Measurements from ENCODE around the gene PTPRR. TPM values are rescaled to one million over a fixed set of nuclear protein-coding genes. Genes with fewer than 3 reads are reported as not detected.

PTPRR gene
- total RNA-seq, 1 experiment from 2014 or later, result 0.46 TPM

GRCh38 chr12:70927356-70927755 lies 6.8 kb upstream of the PTPRR start (continued):
- TF ChIP-seq ARID4B (CRISPR knock-in tag; IDR thresholded peaks at IDR 0.05; ENCODE audit: borderline replicate concordance) (no peak), NFYB (CRISPR knock-in tag; conservative IDR thresholded peaks at IDR 0.05; ENCODE audit: low read depth) (no peak), ATF2 (CRISPR knock-in tag; IDR thresholded peaks at IDR 0.05; ENCODE audit: borderline replicate concordance, low read depth) (no peak), FOXJ3 (CRISPR knock-in tag; IDR thresholded peaks at IDR 0.05; ENCODE audit: borderline replicate concordance) (no peak), TCF7 (CRISPR knock-in tag; IDR thresholded peaks at IDR 0.05; ENCODE audit: low read depth) (no peak), NFE2L1 (CRISPR knock-in tag; IDR thresholded peaks at IDR 0.05) (no peak), ZNF263 (CRISPR knock-in tag; IDR thresholded peaks at IDR 0.05; ENCODE audit: low read depth) (no peak), FOXP1 (CRISPR knock-in tag; IDR thresholded peaks at IDR 0.05; ENCODE audit: borderline replicate concordance) (no peak), EMX1 (CRISPR knock-in tag; IDR thresholded peaks at IDR 0.05) (no peak), CREB1 (CRISPR knock-in tag; IDR thresholded peaks at IDR 0.05) (no peak)

DNA sequence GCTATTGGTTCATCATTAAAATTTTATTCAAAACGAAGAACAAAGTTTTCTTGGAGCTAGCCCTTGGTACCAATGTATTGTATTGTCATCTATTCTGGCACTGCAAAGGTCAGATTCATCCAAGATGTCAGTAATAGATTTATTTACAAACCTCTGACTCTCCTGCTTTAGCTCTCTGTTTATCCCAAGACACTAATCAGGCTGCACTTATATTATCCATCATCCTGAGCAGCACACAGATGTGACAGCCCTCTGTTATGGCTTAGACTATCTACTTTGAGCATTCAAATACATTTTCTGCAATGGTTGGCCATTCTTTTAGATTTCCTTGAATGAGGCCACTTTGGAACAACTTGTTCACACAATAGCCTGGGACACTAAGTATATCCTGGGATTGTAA lies 5.0 kb upstream of the PTPRR start:
- DNase-seq (ENCODE audit: low spot score), result no peak
- TF ChIP-seq HMGXB4 (CRISPR knock-in tag; IDR thresholded peaks at IDR 0.05) (no peak), SMAD3 (CRISPR knock-in tag; IDR thresholded peaks at IDR 0.05; ENCODE audit: borderline replicate concordance) (no peak), TP53 (CRISPR knock-in tag; IDR thresholded peaks at IDR 0.05) (no peak), ZNF263 (CRISPR knock-in tag; IDR thresholded peaks at IDR 0.05; ENCODE audit: low read depth) (no peak), MYBL2 (CRISPR knock-in tag; IDR thresholded peaks at IDR 0.05) (no peak), ZBTB21 (CRISPR knock-in tag; IDR thresholded peaks at IDR 0.05; ENCODE audit: borderline replicate concordance) (no peak), MAX (CRISPR knock-in tag; IDR thresholded peaks at IDR 0.05) (no peak)
- TF ChIP-seq, protein P1, sequence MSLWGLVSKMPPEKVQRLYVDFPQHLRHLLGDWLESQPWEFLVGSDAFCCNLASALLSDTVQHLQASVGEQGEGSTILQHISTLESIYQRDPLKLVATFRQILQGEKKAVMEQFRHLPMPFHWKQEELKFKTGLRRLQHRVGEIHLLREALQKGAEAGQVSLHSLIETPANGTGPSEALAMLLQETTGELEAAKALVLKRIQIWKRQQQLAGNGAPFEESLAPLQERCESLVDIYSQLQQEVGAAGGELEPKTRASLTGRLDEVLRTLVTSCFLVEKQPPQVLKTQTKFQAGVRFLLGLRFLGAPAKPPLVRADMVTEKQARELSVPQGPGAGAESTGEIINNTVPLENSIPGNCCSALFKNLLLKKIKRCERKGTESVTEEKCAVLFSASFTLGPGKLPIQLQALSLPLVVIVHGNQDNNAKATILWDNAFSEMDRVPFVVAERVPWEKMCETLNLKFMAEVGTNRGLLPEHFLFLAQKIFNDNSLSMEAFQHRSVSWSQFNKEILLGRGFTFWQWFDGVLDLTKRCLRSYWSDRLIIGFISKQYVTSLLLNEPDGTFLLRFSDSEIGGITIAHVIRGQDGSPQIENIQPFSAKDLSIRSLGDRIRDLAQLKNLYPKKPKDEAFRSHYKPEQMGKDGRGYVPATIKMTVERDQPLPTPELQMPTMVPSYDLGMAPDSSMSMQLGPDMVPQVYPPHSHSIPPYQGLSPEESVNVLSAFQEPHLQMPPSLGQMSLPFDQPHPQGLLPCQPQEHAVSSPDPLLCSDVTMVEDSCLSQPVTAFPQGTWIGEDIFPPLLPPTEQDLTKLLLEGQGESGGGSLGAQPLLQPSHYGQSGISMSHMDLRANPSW (CRISPR knock-in tag; conservative IDR thresholded peaks at IDR 0.05; ENCODE audit: low read depth), result no peak
- TF ChIP-seq, protein P2, sequence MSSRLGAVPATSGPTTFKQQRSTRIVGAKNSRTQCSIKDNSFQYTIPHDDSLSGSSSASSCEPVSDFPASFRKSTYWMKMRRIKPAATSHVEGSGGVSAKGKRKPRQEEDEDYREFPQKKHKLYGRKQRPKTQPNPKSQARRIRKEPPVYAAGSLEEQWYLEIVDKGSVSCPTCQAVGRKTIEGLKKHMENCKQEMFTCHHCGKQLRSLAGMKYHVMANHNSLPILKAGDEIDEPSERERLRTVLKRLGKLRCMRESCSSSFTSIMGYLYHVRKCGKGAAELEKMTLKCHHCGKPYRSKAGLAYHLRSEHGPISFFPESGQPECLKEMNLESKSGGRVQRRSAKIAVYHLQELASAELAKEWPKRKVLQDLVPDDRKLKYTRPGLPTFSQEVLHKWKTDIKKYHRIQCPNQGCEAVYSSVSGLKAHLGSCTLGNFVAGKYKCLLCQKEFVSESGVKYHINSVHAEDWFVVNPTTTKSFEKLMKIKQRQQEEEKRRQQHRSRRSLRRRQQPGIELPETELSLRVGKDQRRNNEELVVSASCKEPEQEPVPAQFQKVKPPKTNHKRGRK (CRISPR knock-in tag; IDR thresholded peaks at IDR 0.05; ENCODE audit: borderline replicate concordance), result no peak
- TF ChIP-seq, protein P3, sequence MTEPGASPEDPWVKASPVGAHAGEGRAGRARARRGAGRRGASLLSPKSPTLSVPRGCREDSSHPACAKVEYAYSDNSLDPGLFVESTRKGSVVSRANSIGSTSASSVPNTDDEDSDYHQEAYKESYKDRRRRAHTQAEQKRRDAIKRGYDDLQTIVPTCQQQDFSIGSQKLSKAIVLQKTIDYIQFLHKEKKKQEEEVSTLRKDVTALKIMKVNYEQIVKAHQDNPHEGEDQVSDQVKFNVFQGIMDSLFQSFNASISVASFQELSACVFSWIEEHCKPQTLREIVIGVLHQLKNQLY (CRISPR knock-in tag; IDR thresholded peaks at IDR 0.05), result no peak
- Mint-ChIP-seq H3K9me3 (no peaks in the 10 kb centered on the region), H3K4me3 (no peak overlapping the region), H3K27ac (no peak overlapping the region), H3K4me1 (peaks cover 5% of the 10 kb centered on the region), H3K36me3 (no peaks in the 10 kb centered on the region), H3K27me3 (ENCODE audit: low read depth) (peaks cover 15% of the 10 kb centered on the region)
- no peak for ATAC-seq
- CTCF ChIA-PET, result interaction anchor here (0.7 kb wide), 1 partner anchor 192 kb away, joined by 3 read pairs; no protein-coding TSS in a partner anchor
- POLR2A ChIA-PET, result no interaction called here

All from WTC11 (cell line).